Body of pancreas (tissue), 4 donors: Measurements from ENCODE around the gene TP53AIP1. TPM values are rescaled to one million over a fixed set of nuclear protein-coding genes. Genes with fewer than 3 reads are reported as not detected.

Source experiments
- ATAC-seq: fragments of 150-250 bp; one replicate; pipeline ENCODE4 v1.9.1; 2016
- DNase-seq, 4 donors: peaks; one replicate each; pipeline ENCODE4 v3.0.0-alpha.2; 2019
- H3K27ac ChIP-seq, 4 donors: fragments of 200-600 bp; sonication (generic); 1 replicate in 3 of 4; 2 replicates in 1 of 4; pipeline versions ENCODE4 v1.5.1 to v1.6.1; 2016 to 2019; ENCODE audit warnings: mild to moderate bottlenecking in 1 of 4, mixed read lengths in 1 of 4, moderate library complexity in 1 of 4
- H3K27me3 ChIP-seq, 2 donors: fragments of 200-600 bp; sonication (generic); one replicate each; pipeline ENCODE4 v1.6.0; 2016; ENCODE audit warnings: mild to moderate bottlenecking in 1 of 2
- H3K36me3 ChIP-seq, 2 donors: fragments of 200-600 bp; sonication (generic); replicated peaks in 1 of 2; 2 replicates each; pipeline ENCODE4 v1.5.1; 2016; ENCODE audit warnings: low read depth in 2 of 2; ENCODE audit not compliant: insufficient read depth in 1 of 2
- H3K4me1 ChIP-seq: fragments of 200-600 bp; sonication (generic); one replicate; pipeline ENCODE4 v1.6.0; 2016
- H3K4me3 ChIP-seq, 2 donors: fragments of 200-600 bp; sonication (generic); 1 replicate in 1 of 2; 2 replicates in 1 of 2; pipeline ENCODE4 v1.5.1; 2016 to 2019
- H3K9me3 ChIP-seq, 3 donors: fragments of 200-600 bp; sonication (generic); 1 replicate in 2 of 3; 2 replicates in 1 of 3; pipeline ENCODE4 v1.5.1; 2016
- CTCF ChIP-seq, 7 experiments: fragments of 450-650 bp in 4 of 7; fragments of 200-600 bp in 3 of 7; sonication (generic) in 3 of 7; IDR thresholded peaks; one replicate each; pipeline ENCODE4 v1.5.1; 2016 to 2019; ENCODE audit warnings: antibody characterized with exemption in 7 of 7
- POLR2A ChIP-seq, 3 donors: fragments of 450-650 bp; IDR thresholded peaks; one replicate each; pipeline ENCODE4 v1.6.1; 2016; ENCODE audit warnings: antibody characterized with exemption in 3 of 3, mild to moderate bottlenecking in 2 of 3
- WGBS, 2 donors: methylation state at CpG; one replicate each; pipeline ENCODE4 v1.1.5; 2017; 5-methylcytosine and 5-hydroxymethylcytosine counted together
- intact Hi-C: fragments of 100-400 bp; cut with DNase I; formaldehyde crosslinking; loops from one replicate; pipeline ENCODE4 v1.15.1; 2023
- total RNA-seq, 2 donors: library from RNA; depleted of rRNA; stranded (reverse); fragments of >200 nt; gene quantifications; one replicate each; pipeline ENCODE4 v1.1.0, GENCODE V29; 2016

TP53AIP1 gene
- total RNA-seq, 2 donors from 2014 or later, result not detected

- no peaks in the 10 kb centered on the region for H3K36me3 ChIP-seq
- no peaks in the 10 kb centered on the region for H3K27me3 ChIP-seq
- H3K4me3 ChIP-seq, result no peak overlapping the region
- WGBS, 2 donors, result 82 to 95% methylated on average over 6 to 13 of the region's 13 CpGs
- DNase-seq (no peak), ATAC-seq (no peak)
- H3K9me3 ChIP-seq, result no peaks in the 10 kb centered on the region
- TF ChIP-seq POLR2A (IDR thresholded peaks at IDR 0.05) (no peak), CTCF (IDR thresholded peaks at IDR 0.05) (no peak)
- no peaks in the 10 kb centered on the region for H3K4me1 ChIP-seq
- no peak overlapping the region for H3K27ac ChIP-seq
- intact Hi-C loops, result no loop called here
Measured at GRCh38 chr11:128942272-128942612, 429 bp downstream of the TP53AIP1 start.

- ATAC-seq, result no peak
Measured at GRCh38 chr11:128941573-128942271, 949 bp downstream of the TP53AIP1 start.

GRCh38 chr11:128941110-128941509 lies 1.6 kb downstream of the TP53AIP1 start:
- WGBS, 2 donors, result 68 to 87% methylated on average over 8 of the region's 8 CpGs
- Histone ChIP-seq H3K9me3 (no peaks in the 10 kb centered on the region), H3K27ac (no peak overlapping the region), H3K4me3 (no peak overlapping the region), H3K36me3 (no peaks in the 10 kb centered on the region), H3K4me1 (no peaks in the 10 kb centered on the region), H3K27me3 (no peaks in the 10 kb centered on the region)
- ATAC-seq (no peak), DNase-seq (no peak)
- TF ChIP-seq CTCF (IDR thresholded peaks at IDR 0.05) (no peak), POLR2A (IDR thresholded peaks at IDR 0.05) (no peak)
- intact Hi-C loops, result no loop called here

More at GRCh38 chr11:128941573-128942271, 949 bp downstream of the TP53AIP1 start:
- Histone ChIP-seq H3K9me3 (no peaks in the 10 kb centered on the region), H3K4me1 (no peaks in the 10 kb centered on the region), H3K27me3 (no peaks in the 10 kb centered on the region), H3K36me3 (no peaks in the 10 kb centered on the region), H3K27ac (no peak overlapping the region), H3K4me3 (no peak overlapping the region)
- no peak for DNase-seq
- WGBS, 2 donors, result 87 to 92% methylated on average over 7 to 14 of the region's 14 CpGs
- intact Hi-C loops, result no loop called here
- TF ChIP-seq POLR2A (IDR thresholded peaks at IDR 0.05) (no peak), CTCF (IDR thresholded peaks at IDR 0.05) (no peak)

GRCh38 chr11:128940603-128941002 lies 2.1 kb downstream of the TP53AIP1 start:
- no peak for DNase-seq

More at GRCh38 chr11:128940603-128941002, 2.1 kb downstream of the TP53AIP1 start:
- Histone ChIP-seq H3K4me1 (no peaks in the 10 kb centered on the region), H3K27ac (no peak overlapping the region), H3K36me3 (no peaks in the 10 kb centered on the region), H3K4me3 (no peak overlapping the region), H3K27me3 (no peaks in the 10 kb centered on the region), H3K9me3 (no peaks in the 10 kb centered on the region)
- no peak for ATAC-seq
- TF ChIP-seq CTCF (IDR thresholded peaks at IDR 0.05) (no peak), POLR2A (IDR thresholded peaks at IDR 0.05) (no peak)
- WGBS, 2 donors, result 82 to 88% methylated on average over 11 to 13 of the region's 15 CpGs
- intact Hi-C loops, result no loop called here
